ENCODE data around the gene MISP. TPM values are rescaled to one million over a fixed set of nuclear protein-coding genes. Genes with fewer than 3 reads are reported as not detected.
"Not testable (repeated sequence)": the region's sequence is repeated elsewhere in the genome, so short reads cannot be mapped to it uniquely, and the experiment has no call there.

Gene MISP
- total RNA-seq, 1 donor from 2014 or later: 2.9 TPM

- no peak for DNase-seq
Observed at GRCh38 chr19:723714-724113, 27.2 kb upstream of the MISP start.

- DNase-seq: no peak
Observed at GRCh38 chr19:725461-726089, 25.3 kb upstream of the MISP start.

GRCh38 chr19:726993-727956, 23.6 kb upstream of the MISP start:
- no peak for DNase-seq

GRCh38 chr19:728011-728410, 22.9 kb upstream of the MISP start:
- DNase-seq: peak; percentile 62

- not testable (repeated sequence) for DNase-seq
Observed at GRCh38 chr19:729564-729963, 21.3 kb upstream of the MISP start.

- DNase-seq: no peak
Observed at GRCh38 chr19:729965-730668, 20.8 kb upstream of the MISP start.

GRCh38 chr19:731000-731399, 19.9 kb upstream of the MISP start:
- DNase-seq: no peak

GRCh38 chr19:732148-733069, 18.5 kb upstream of the MISP start:
- no peak for DNase-seq

- no peak for DNase-seq
Observed at GRCh38 chr19:734716-735115, 16.2 kb upstream of the MISP start.

- DNase-seq: no peak
Observed at GRCh38 chr19:736125-736524, 14.8 kb upstream of the MISP start.

GRCh38 chr19:737591-738093, 13.3 kb upstream of the MISP start:
- DNase-seq: peak; percentile 40

GRCh38 chr19:738509-739128, 12.3 kb upstream of the MISP start:
- DNase-seq: no peak

GRCh38 chr19:739998-740715, 10.8 kb upstream of the MISP start:
- DNase-seq: no peak

- DNase-seq: not testable (repeated sequence)
Observed at GRCh38 chr19:740816-741505, 10.0 kb upstream of the MISP start.

GRCh38 chr19:741506-742131, 9.3 kb upstream of the MISP start:
- no peak for DNase-seq

- DNase-seq: no peak
Observed at GRCh38 chr19:742540-743075, 8.3 kb upstream of the MISP start.

GRCh38 chr19:743168-743687, 7.7 kb upstream of the MISP start:
- peak; percentile 71 for DNase-seq

GRCh38 chr19:745138-745537, 5.8 kb upstream of the MISP start:
- not testable (repeated sequence) for DNase-seq

Data from tongue (tissue), 2 donors.